Retina (tissue), 1 donor: ENCODE results near the gene PEX13.
A peak's percentile ranks its signal among the peaks of the same experiment; 100 is the strongest.
"Not testable (repeated sequence)": the region's sequence is repeated elsewhere in the genome, so short reads cannot be mapped to it uniquely, and the experiment has no call there.

Source experiments
- DNase-seq: peaks from one replicate; pipeline ENCODE4 v3.0.0-alpha.2; 2016

Gene PEX13

GRCh38 chr2:61011678-61012077 lies 5.8 kb upstream of the PEX13 start:
- DNase-seq: no peak

GRCh38 chr2:61012303-61012702 lies 5.2 kb upstream of the PEX13 start:
- DNase-seq: not testable (repeated sequence)

- DNase-seq: no peak
Observed at GRCh38 chr2:61013382-61013781, 4.1 kb upstream of the PEX13 start.

- DNase-seq: no peak
Observed at GRCh38 chr2:61014763-61015162, 2.8 kb upstream of the PEX13 start.

GRCh38 chr2:61015976-61016375 lies 1.5 kb upstream of the PEX13 start:
- no peak for DNase-seq

GRCh38 chr2:61016392-61017002 lies 1.0 kb upstream of the PEX13 start:
- DNase-seq: no peak

GRCh38 chr2:61017003-61017555 lies 441 bp upstream of the PEX13 start:
- peak; percentile 97 for DNase-seq

GRCh38 chr2:61018318-61018755 lies 817 bp downstream of the PEX13 start:
- no peak for DNase-seq

GRCh38 chr2:61018798-61019197 lies 1.3 kb downstream of the PEX13 start:
- DNase-seq: no peak

GRCh38 chr2:61021228-61021660 lies 3.7 kb downstream of the PEX13 start:
- DNase-seq: no peak

- DNase-seq: no peak
Observed at GRCh38 chr2:61023670-61024069, 6.2 kb downstream of the PEX13 start.

- no peak for DNase-seq
Observed at GRCh38 chr2:61029533-61029932, 12.0 kb downstream of the PEX13 start.

- not testable (repeated sequence) for DNase-seq
Observed at GRCh38 chr2:61034592-61034991, 17.1 kb downstream of the PEX13 start.

- DNase-seq: not testable (repeated sequence)
Observed at GRCh38 chr2:61036643-61037042, 19.1 kb downstream of the PEX13 start.

GRCh38 chr2:61042807-61043206 lies 25.3 kb downstream of the PEX13 start:
- no peak for DNase-seq

- no peak for DNase-seq
Observed at GRCh38 chr2:61044636-61045035, 27.1 kb downstream of the PEX13 start.

GRCh38 chr2:61045226-61045625 lies 27.7 kb downstream of the PEX13 start:
- DNase-seq: no peak

GRCh38 chr2:61045999-61046398 lies 28.5 kb downstream of the PEX13 start:
- no peak for DNase-seq

GRCh38 chr2:61055557-61055956 lies 38.0 kb downstream of the PEX13 start:
- DNase-seq: no peak

- DNase-seq: no peak
Observed at GRCh38 chr2:61057562-61057961, 40.0 kb downstream of the PEX13 start.

GRCh38 chr2:61059382-61059781 lies 41.9 kb downstream of the PEX13 start:
- DNase-seq: no peak

- DNase-seq: peak; percentile 92
Observed at GRCh38 chr2:61065714-61066709, 48.5 kb downstream of the PEX13 start, which contains the start of gene SANBR. SANBR (plus strand) TSS chr2:61065871; CDS start chr2:61070351, 4,480 bp downstream.

GRCh38 chr2:61074100-61074499 lies 56.6 kb downstream of the PEX13 start:
- no peak for DNase-seq

GRCh38 chr2:61085883-61086282 lies 68.4 kb downstream of the PEX13 start:
- DNase-seq: no peak
